Germinal center (tissue), 1 donor: Measurements from ENCODE around the gene ASXL1.
"Not testable (repeated sequence)": the region's sequence is repeated elsewhere in the genome, so short reads cannot be mapped to it uniquely, and the experiment has no call there.

Source experiments
- DNase-seq: peaks from one replicate; pipeline ENCODE4 v3.0.0; 2012; ENCODE audit warnings: mixed read lengths, low spot score

Gene ASXL1

GRCh38 chr20:32362901-32363364 lies 4.8 kb downstream of the ASXL1 start:
- DNase-seq = no peak

- no peak for DNase-seq
Observed at GRCh38 chr20:32363492-32363891, 5.4 kb downstream of the ASXL1 start.

GRCh38 chr20:32364554-32365208 lies 6.5 kb downstream of the ASXL1 start:
- DNase-seq = no peak

- no peak for DNase-seq
Observed at GRCh38 chr20:32365564-32365963, 7.4 kb downstream of the ASXL1 start.

GRCh38 chr20:32366380-32366779 lies 8.2 kb downstream of the ASXL1 start:
- DNase-seq = no peak

GRCh38 chr20:32368323-32368722 lies 10.2 kb downstream of the ASXL1 start:
- DNase-seq = no peak

- no peak for DNase-seq
Observed at GRCh38 chr20:32368925-32369324, 10.8 kb downstream of the ASXL1 start.

- DNase-seq = no peak
Observed at GRCh38 chr20:32370897-32371296, 12.8 kb downstream of the ASXL1 start.

GRCh38 chr20:32378461-32378860 lies 20.3 kb downstream of the ASXL1 start:
- DNase-seq = no peak

- DNase-seq = not testable (repeated sequence)
Observed at GRCh38 chr20:32380037-32380436, 21.9 kb downstream of the ASXL1 start.

GRCh38 chr20:32380745-32381144 lies 22.6 kb downstream of the ASXL1 start:
- DNase-seq = no peak

GRCh38 chr20:32382102-32382950 lies 24.2 kb downstream of the ASXL1 start:
- no peak for DNase-seq

GRCh38 chr20:32383441-32383840 lies 25.3 kb downstream of the ASXL1 start:
- DNase-seq = not testable (repeated sequence)

- no peak for DNase-seq
Observed at GRCh38 chr20:32385541-32385940, 27.4 kb downstream of the ASXL1 start.

- DNase-seq = no peak
Observed at GRCh38 chr20:32386091-32386490, 28.0 kb downstream of the ASXL1 start.

- DNase-seq = no peak
Observed at GRCh38 chr20:32387252-32387651, 29.1 kb downstream of the ASXL1 start.

- no peak for DNase-seq
Observed at GRCh38 chr20:32391003-32391402, 32.9 kb downstream of the ASXL1 start.

- no peak for DNase-seq
Observed at GRCh38 chr20:32395066-32395465, 36.9 kb downstream of the ASXL1 start.

- no peak for DNase-seq
Observed at GRCh38 chr20:32396646-32397160, 38.6 kb downstream of the ASXL1 start.

- DNase-seq = no peak
Observed at GRCh38 chr20:32397567-32398084, 39.5 kb downstream of the ASXL1 start.

- DNase-seq = no peak
Observed at GRCh38 chr20:32400476-32400875, 42.3 kb downstream of the ASXL1 start.

- no peak for DNase-seq
Observed at GRCh38 chr20:32404017-32404416, 45.9 kb downstream of the ASXL1 start.

GRCh38 chr20:32406701-32407100 lies 48.6 kb downstream of the ASXL1 start:
- DNase-seq = no peak
